ENCODE data around the gene SLC16A7.

Gene SLC16A7

GRCh38 chr12:59710004-59710628, 114.3 kb downstream of the SLC16A7 start:
- TF ChIP-seq POU2F2 (IDR thresholded peaks at IDR 0.05; ENCODE audit: low read depth, low read length) (no peak), PAX5 (IDR thresholded peaks at IDR 0.05; ENCODE audit: insufficient read depth, low read length, severe bottlenecking) (no peak)
- FAIRE-seq (no peak), DNase-seq (ENCODE audit: insufficient read length, low spot score) (no peak)

DNA sequence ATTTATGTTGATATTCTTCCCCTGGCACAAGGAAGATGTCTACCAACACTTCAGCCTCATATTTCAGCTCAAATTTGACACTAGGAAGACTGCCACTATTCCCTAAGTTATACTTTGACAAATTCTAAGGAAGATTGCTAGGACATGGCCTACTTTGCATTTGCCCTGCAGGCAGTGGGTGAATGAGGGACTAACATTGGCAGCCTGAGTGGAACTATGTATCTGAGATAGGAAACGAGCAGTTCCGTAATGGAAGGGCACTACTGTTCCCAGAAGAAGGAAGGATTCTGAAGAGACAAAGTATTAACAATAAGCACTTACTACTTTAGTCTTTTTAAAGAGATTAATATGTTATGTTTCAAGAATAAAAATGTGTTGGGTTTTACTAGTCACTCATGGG, 115.1 kb downstream of the SLC16A7 start:
- DNase-seq (ENCODE audit: insufficient read length, low spot score) (no peak), FAIRE-seq (no peak)
- no peak for TF ChIP-seq POLR2A (IDR thresholded peaks at IDR 0.05; ENCODE audit: low read depth, low read length)
- no peak for TF ChIP-seq SPI1 (IDR thresholded peaks at IDR 0.05; ENCODE audit: low read depth, low read length)
- TF ChIP-seq PAX5 (IDR thresholded peaks at IDR 0.05; ENCODE audit: insufficient read depth, low read length, severe bottlenecking): no peak
- TF ChIP-seq POU2F2 (IDR thresholded peaks at IDR 0.05; ENCODE audit: low read depth, low read length): no peak
- TF ChIP-seq POLR2AphosphoS5 (IDR thresholded peaks at IDR 0.05; ENCODE audit: low read depth, low read length): no peak
- no peak for TF ChIP-seq TAF1 (IDR thresholded peaks at IDR 0.05; ENCODE audit: low read depth, low read length)

- no peak for FAIRE-seq
- DNase-seq (ENCODE audit: insufficient read length, low spot score): no peak
- TF ChIP-seq SPI1 (IDR thresholded peaks at IDR 0.05; ENCODE audit: low read depth, low read length) (no peak), POU2F2 (IDR thresholded peaks at IDR 0.05; ENCODE audit: low read depth, low read length) (no peak), TAF1 (IDR thresholded peaks at IDR 0.05; ENCODE audit: low read depth, low read length) (no peak), POLR2AphosphoS5 (IDR thresholded peaks at IDR 0.05; ENCODE audit: low read depth, low read length) (no peak), POLR2A (IDR thresholded peaks at IDR 0.05; ENCODE audit: low read depth, low read length) (no peak), PAX5 (IDR thresholded peaks at IDR 0.05; ENCODE audit: insufficient read depth, low read length, severe bottlenecking) (no peak)
Measured at GRCh38 chr12:59715434-59715833, 119.6 kb downstream of the SLC16A7 start.

- TF ChIP-seq POLR2AphosphoS5 (IDR thresholded peaks at IDR 0.05; ENCODE audit: low read depth, low read length) (no peak), PAX5 (IDR thresholded peaks at IDR 0.05; ENCODE audit: insufficient read depth, low read length, severe bottlenecking) (no peak), POU2F2 (IDR thresholded peaks at IDR 0.05; ENCODE audit: low read depth, low read length) (no peak), TAF1 (IDR thresholded peaks at IDR 0.05; ENCODE audit: low read depth, low read length) (no peak), POLR2A (IDR thresholded peaks at IDR 0.05; ENCODE audit: low read depth, low read length) (no peak), SPI1 (IDR thresholded peaks at IDR 0.05; ENCODE audit: low read depth, low read length) (no peak)
- DNase-seq (ENCODE audit: insufficient read length, low spot score) (no peak), FAIRE-seq (no peak)
Measured at GRCh38 chr12:59716043-59716442, 120.2 kb downstream of the SLC16A7 start.

DNA sequence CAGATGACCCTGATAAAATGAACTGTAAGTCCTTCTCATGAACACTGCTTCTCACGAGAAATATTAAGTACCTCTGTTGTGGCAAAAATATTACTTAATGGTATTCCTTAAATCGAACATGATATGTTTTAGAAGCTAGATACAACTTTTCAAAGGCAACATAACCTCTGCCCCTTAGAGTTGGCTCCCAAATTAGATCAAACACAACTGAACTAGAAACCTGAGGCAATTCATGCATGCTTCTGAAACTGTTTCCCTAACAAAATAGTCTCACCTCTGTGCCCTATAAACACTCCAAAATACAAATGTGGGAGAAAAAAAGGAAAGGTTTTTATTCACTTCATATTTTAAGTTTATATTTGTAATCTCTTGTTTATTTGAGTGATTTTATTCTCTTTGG, 121.6 kb downstream of the SLC16A7 start:
- TF ChIP-seq PAX5 (IDR thresholded peaks at IDR 0.05; ENCODE audit: insufficient read depth, low read length, severe bottlenecking): no peak
- TF ChIP-seq POLR2A (IDR thresholded peaks at IDR 0.05; ENCODE audit: low read depth, low read length): no peak
- no peak for TF ChIP-seq SPI1 (IDR thresholded peaks at IDR 0.05; ENCODE audit: low read depth, low read length)
- FAIRE-seq: no peak
- DNase-seq (ENCODE audit: insufficient read length, low spot score): no peak

DNA sequence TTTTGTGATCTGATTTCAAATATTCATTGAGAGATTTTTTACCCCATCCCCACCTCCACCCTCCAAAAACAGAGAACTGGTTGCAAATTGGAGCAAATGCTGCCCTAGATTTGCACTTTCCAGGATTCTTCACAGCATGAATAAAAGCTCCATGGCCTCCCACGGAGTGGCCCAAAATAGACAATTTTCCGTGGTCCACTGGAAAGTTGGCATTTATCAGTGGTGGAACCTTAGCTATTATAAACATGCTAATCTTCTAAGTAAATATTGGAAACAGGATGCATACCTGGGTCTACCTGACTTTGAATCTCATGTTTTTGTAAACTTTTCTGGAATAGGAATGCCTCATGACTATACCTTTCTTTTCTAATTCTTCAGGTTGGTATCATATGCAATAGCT, 123.9 kb downstream of the SLC16A7 start:
- DNase-seq (ENCODE audit: insufficient read length, low spot score) (no peak), FAIRE-seq (no peak)
- no peak for TF ChIP-seq SPI1 (IDR thresholded peaks at IDR 0.05; ENCODE audit: low read depth, low read length)
- no peak for TF ChIP-seq POU2F2 (IDR thresholded peaks at IDR 0.05; ENCODE audit: low read depth, low read length)
- TF ChIP-seq POLR2AphosphoS5 (IDR thresholded peaks at IDR 0.05; ENCODE audit: low read depth, low read length): no peak
- no peak for TF ChIP-seq PAX5 (IDR thresholded peaks at IDR 0.05; ENCODE audit: insufficient read depth, low read length, severe bottlenecking)
- TF ChIP-seq TAF1 (IDR thresholded peaks at IDR 0.05; ENCODE audit: low read depth, low read length): no peak
- no peak for TF ChIP-seq POLR2A (IDR thresholded peaks at IDR 0.05; ENCODE audit: low read depth, low read length)

- FAIRE-seq (no peak), DNase-seq (ENCODE audit: insufficient read length, low spot score) (no peak)
- no peak for TF ChIP-seq POLR2A (IDR thresholded peaks at IDR 0.05; ENCODE audit: low read depth, low read length)
- TF ChIP-seq PAX5 (IDR thresholded peaks at IDR 0.05; ENCODE audit: insufficient read depth, low read length, severe bottlenecking): no peak
- no peak for TF ChIP-seq POLR2AphosphoS5 (IDR thresholded peaks at IDR 0.05; ENCODE audit: low read depth, low read length)
- no peak for TF ChIP-seq SPI1 (IDR thresholded peaks at IDR 0.05; ENCODE audit: low read depth, low read length)
- TF ChIP-seq TAF1 (IDR thresholded peaks at IDR 0.05; ENCODE audit: low read depth, low read length): no peak
- TF ChIP-seq POU2F2 (IDR thresholded peaks at IDR 0.05; ENCODE audit: low read depth, low read length): no peak
Measured at GRCh38 chr12:59723520-59723919, 127.7 kb downstream of the SLC16A7 start.

DNA sequence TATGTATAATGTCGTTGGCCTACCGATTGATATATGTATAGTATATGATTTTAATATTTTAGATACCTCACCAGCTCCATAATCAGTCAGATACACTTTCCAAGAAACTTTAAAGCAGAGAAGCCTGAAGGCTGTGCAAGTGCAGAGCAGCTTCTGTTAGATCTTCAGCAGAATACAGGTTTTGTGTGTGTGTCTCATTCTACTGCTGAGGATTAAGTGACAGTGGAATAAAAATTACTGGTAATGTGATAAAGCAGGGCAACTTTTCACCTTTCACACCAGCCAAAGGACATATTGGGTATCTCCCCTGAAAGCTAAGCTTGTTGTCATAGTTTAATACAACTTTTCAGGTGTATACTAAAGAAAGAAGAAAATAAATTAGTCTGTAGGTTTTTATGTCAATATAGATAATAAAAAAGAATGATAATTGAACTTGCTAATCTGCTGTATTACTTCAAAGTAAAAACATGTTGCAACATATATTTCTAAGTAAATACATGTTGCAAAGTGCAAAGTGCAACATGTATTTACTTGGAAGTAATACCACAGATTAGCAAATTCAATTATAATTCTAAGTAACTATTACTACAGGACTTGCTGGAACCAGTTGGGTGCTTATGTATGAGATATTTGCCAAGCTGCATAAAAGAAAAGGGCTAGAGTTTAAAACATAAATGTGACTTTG, 128.3 kb downstream of the SLC16A7 start:
- TF ChIP-seq TAF1 (IDR thresholded peaks at IDR 0.05; ENCODE audit: low read depth, low read length): no peak
- no peak for TF ChIP-seq POLR2AphosphoS5 (IDR thresholded peaks at IDR 0.05; ENCODE audit: low read depth, low read length)
- TF ChIP-seq PAX5 (IDR thresholded peaks at IDR 0.05; ENCODE audit: insufficient read depth, low read length, severe bottlenecking): no peak
- no peak for TF ChIP-seq SPI1 (IDR thresholded peaks at IDR 0.05; ENCODE audit: low read depth, low read length)
- TF ChIP-seq POLR2A (IDR thresholded peaks at IDR 0.05; ENCODE audit: low read depth, low read length): no peak
- TF ChIP-seq POU2F2 (IDR thresholded peaks at IDR 0.05; ENCODE audit: low read depth, low read length): no peak
- DNase-seq (ENCODE audit: insufficient read length, low spot score): no peak
- FAIRE-seq: no peak

DNA sequence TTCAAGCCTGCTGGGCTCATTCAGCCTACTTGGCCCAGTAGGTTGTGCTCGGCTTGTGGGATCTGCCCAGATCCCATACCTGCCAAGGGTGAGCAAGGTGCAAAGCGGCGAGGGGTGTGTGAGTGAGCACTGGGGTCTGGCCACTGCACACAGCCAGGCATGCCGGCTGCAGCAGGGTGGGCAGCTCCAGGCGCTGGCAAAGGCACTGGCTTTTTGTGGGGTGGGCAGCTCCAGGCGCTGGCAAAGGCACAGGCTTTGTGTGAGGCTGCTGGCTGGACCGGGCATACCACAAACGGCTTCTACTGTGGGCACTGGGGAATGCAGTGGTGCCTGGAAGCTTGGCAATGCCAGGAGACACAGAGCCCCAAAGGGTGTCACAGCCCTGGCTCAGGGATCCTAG, 137.4 kb downstream of the SLC16A7 start:
- no peak for FAIRE-seq
- no peak for DNase-seq (ENCODE audit: insufficient read length, low spot score)
- TF ChIP-seq POLR2A (IDR thresholded peaks at IDR 0.05; ENCODE audit: low read depth, low read length) (no peak), PAX5 (IDR thresholded peaks at IDR 0.05; ENCODE audit: insufficient read depth, low read length, severe bottlenecking) (no peak), POLR2AphosphoS5 (IDR thresholded peaks at IDR 0.05; ENCODE audit: low read depth, low read length) (no peak), TAF1 (IDR thresholded peaks at IDR 0.05; ENCODE audit: low read depth, low read length) (no peak), SPI1 (IDR thresholded peaks at IDR 0.05; ENCODE audit: low read depth, low read length) (no peak), POU2F2 (IDR thresholded peaks at IDR 0.05; ENCODE audit: low read depth, low read length) (no peak)

GRCh38 chr12:59734371-59734770, 138.5 kb downstream of the SLC16A7 start:
- DNase-seq (ENCODE audit: insufficient read length, low spot score) (no peak), FAIRE-seq (no peak)
- TF ChIP-seq POLR2AphosphoS5 (IDR thresholded peaks at IDR 0.05; ENCODE audit: low read depth, low read length) (no peak), POLR2A (IDR thresholded peaks at IDR 0.05; ENCODE audit: low read depth, low read length) (no peak), PAX5 (IDR thresholded peaks at IDR 0.05; ENCODE audit: insufficient read depth, low read length, severe bottlenecking) (no peak), POU2F2 (IDR thresholded peaks at IDR 0.05; ENCODE audit: low read depth, low read length) (no peak), SPI1 (IDR thresholded peaks at IDR 0.05; ENCODE audit: low read depth, low read length) (no peak), TAF1 (IDR thresholded peaks at IDR 0.05; ENCODE audit: low read depth, low read length) (no peak)
